Stimulated activated naive CD4-positive, alpha-beta T cell treated with Interleukin-2 at 50 U/mL for 16 hours (primary cell): ENCODE results near the gene C3orf22.

Source experiments
- DNase-seq: peaks from one replicate; lab custom pipeline; 2025; lab: John Stamatoyannopoulos, UW

The C3orf22 gene

GRCh38 chr3:126556637-126557414 is 1.9 kb downstream of the C3orf22 start:
- no peak for DNase-seq

DNA sequence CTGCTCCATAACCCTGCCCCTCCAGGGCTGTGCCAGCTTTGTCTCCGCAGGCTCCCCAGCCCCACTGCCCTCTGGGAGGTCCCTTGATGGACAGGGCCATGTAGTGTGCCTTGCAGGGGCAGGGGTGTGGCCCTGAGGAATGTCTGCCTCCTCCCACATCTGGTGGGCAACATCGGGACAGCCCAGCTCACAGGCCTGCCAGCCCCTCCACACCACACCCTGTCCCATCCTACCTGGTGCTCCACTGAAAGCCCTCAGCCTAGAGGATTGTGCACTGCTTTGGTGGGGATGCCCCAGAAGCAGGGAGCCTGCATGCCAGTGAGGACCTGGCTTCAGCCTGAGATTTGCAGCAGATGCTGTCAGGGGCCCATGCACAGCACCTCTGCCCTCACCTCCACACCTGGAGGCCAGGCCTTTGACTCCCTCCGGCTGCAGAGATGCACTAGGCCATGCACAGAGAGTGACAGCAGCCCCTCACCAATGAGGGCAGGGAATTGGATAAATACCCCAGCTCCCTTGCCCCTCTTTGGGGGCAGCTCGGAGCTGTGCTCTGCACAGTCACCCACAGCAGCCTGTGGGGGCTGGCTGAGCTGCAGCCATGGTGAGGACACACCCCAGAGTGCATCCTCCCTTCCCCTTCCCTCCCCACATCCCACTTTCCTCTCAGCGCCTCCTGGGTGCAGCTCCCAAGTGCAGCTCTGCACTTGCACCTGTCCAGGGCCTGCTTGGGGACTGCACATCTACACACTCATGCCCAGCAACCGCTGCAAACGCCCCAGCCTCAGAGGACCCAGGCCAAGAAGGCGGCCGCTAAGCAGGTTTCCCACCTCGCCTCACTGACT is 2.7 kb downstream of the C3orf22 start:
- DNase-seq = no peak

DNA sequence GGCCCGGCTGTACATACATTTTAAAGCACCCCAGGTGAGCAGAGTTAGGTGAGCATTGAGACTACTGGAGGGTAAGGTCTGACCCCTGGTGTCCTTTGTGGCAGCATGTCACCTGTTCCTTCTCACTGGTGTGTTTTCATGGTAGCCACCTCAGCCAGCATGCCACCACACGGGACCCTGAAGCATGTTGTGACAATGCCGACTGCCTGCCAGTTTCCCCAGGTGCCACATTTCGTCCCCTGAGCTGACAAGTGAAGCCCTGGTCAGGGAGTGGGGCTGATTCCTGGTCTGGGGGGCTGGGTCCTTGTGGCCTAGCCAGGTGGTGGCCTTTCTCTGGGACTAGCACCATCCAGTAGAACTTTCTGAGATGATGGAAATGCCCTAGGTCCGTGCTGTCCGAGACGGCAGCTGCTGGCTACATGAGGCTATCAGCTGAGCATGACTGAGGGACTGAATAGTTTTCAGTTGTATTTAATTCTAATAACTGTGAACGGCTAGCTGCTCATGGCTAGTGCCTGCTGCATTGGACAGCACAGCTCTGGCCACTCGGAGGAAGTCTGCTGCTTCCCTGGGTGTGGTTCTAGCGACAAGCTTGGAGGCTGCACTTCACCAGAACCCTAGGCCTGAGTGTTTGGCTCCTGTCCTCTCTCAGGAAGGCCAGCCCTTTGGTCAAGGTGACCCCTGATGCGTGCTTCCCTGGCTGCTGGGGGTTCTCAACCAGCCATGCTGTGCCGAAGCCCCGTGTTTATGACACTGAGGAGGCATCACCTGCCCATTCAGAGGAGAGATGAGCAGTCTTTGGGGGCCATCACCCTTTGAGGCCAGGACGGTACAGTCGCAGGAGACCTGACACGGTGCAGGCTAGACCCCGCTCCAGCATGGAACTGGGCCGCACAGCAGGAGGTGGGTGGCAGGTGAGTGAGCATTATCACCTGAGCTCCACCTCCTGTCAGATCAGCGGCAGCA is 3.9 kb downstream of the C3orf22 start:
- DNase-seq = no peak

- DNase-seq = no peak
Observed at GRCh38 chr3:126553284-126554084, 5.2 kb downstream of the C3orf22 start.

DNA sequence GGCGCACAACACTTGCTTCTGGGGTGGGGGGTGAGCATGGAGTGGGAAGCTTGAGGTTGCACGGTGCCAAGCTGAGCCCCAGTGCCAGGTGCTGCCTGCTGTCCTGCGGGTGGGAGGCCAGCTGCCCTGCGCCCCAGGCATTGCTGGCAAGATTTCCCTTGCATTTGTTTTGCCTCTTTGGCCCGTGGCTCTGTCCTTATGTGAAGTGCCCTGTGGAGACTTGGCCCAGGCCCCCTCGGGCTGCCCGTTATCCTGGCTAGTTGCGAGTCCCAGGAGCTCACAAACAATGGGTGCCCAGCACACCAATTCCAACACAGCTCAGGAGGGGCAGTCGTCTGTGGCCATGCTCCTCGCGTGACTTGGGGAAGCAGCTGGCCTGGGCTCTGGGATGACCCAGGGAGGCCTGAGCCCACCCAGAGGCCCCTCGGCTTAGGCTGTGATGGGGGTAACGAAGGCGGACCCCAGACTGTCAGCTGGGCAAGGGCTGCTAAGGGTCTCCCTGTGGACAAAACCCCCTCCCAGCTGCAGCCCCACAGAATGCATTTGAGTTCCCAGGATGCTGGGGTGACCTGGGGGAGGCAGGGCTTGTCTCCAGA is 5.9 kb downstream of the C3orf22 start:
- DNase-seq = no peak

GRCh38 chr3:126551839-126552687 is 6.7 kb downstream of the C3orf22 start:
- no peak for DNase-seq

GRCh38 chr3:126551121-126551838 is 7.5 kb downstream of the C3orf22 start:
- no peak for DNase-seq

GRCh38 chr3:126550488-126551051 is 8.2 kb downstream of the C3orf22 start:
- no peak for DNase-seq

DNA sequence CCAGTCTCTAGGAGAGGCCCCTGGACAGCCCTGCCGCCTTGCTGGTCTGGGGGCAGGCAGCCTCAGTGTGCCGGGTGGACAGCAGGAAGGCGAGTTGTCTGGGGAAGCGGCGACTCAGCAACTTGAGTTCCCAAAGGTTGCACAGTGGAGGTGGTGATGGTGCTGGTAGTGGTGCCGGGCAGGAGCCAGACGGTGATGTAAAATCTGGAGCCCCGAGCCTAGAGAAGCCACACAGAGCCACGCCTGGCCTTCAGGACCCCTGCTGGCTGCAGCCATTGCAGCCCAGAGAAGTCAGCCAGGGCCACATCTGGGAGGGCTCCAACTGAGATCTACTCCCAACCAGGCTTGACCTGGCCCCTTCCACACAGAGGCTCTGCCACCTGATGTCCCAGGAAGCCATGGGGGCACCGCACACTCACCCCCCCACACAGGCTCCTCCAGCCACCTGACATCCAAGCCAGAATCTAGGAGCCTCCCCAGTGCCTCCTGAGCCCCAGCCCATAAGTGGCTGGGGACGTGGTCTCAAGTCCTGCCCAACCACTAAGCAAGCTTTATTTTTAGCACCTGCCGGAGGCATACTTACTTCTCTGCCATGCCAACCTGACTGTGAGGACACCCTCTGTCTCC is 8.8 kb downstream of the C3orf22 start:
- DNase-seq = no peak

DNA sequence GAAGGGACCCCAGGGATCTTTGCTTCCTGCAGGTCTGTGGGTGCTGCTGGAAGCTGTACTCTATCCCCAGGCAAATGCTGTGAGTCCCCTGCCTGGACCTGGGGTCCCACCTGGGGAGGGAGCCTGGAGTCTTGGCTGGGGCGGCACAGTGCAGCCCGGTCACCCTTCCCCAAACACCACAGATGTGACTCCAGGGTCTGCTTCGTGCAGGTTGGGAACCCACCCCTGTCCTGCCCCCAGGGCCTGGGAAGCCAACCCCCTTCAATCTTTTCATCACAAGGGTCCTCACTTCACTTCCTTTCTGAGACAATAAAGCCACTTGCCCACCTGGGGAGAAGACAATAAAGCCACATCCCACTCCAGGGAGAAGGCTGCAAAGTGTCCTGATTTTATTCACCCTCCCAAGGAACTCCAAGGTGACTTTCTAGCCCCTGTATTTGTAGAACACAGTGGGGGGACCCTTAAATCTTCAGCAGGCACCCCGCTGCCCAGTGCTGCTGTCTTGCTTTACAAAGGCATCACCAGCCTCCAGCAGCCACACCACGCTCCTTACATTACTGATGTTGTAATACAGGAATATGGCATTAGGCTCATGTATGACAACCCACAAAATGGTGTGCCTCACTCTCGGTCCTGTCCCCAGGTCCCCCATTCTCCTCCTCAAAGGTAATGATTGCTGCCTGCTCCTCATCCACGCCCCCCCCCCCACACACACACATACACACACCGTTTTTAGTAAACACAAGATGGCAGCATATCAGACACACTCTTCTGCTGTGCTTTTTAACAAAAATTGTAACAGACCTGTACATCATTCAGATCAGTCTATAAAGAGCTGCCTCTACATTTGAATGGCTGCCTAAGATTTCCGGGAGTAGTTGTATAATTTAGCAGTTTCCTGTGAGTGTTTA is 9.9 kb downstream of the C3orf22 start:
- DNase-seq = no peak

GRCh38 chr3:126547721-126548120 is 11.0 kb downstream of the C3orf22 start:
- DNase-seq = no peak

- DNase-seq = no peak
Observed at GRCh38 chr3:126546549-126547239, 12.0 kb downstream of the C3orf22 start.

DNA sequence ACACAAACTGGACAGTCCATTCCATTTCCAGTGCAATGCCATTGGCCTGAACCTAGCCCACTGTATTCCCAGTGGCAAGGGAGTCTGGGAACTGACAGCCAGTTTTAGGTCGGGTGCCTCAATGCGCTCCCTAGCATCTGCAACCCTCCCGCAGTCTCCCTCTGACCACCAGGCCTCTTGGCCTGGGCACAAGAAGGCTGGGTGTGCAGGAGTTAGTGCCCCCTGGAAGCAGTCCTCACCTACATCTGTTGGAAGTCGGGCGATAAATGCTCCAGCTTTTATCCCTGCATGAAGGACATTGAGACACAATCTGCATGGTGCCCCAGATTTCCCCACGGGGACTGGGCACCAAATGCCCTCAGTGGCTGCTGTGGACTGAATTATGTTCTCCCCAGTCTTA is 12.7 kb downstream of the C3orf22 start:
- DNase-seq = no peak

GRCh38 chr3:126545544-126545943 is 13.2 kb downstream of the C3orf22 start:
- DNase-seq = no peak

DNA sequence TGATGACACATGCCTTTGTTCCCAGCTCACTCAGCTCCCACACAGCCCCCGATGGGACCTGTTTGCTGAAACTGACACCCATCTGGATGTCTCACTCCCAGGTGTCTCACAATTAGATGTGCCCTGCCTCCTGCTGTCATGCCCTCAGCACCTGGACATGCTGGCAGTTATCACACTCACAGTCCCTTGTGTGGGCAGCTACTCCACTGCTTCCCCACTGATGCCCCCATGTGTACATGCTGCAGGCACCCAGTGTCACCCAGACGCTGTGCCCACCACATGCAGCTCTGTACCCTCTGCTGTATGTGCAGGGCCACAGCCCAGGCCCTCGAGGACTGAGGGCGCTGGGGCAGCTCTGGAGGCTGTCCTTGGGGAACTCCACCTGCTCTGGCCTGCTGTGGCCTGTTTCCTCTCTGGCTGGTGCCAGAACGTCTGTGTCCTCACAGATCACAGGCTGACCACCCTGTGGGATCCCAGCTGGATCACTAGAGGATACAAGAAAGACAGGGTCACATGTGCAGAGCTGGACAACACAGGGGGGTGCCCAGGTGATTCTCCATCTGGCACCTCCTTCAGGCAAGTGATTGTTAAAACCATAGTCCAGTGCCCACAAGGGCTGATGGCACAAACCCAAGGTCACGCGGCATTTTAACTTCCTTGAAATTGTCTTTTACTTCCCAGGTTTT is 14.0 kb downstream of the C3orf22 start:
- no peak for DNase-seq

DNA sequence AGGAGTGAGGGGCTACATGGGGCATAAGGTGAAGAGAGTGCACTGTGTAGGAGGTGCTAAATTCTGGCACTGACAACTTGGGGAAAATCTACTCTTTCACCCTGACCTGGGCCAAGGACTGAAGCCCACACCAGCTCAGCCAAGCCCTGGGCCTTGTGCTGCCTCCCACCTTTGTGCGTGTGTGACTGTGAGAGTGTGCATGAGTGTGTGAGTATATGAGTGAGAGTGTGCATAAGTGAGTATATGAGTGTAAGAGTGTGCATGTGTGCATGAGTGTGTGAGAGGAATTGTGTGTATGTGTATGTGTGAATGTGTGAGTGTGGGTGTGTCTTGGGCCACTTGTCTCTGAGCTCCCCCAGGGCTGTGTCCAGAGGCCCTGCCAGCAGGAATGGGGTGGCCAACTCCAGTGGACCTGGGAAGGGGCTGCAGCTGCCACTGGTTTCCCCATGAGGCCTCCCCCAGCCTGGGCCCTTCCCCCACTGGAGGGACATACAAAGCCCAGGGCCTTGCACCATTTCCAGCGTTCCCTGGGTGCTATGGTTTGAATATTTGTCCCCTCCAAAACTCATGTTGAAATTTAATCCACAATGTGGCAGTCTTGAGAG is 15.2 kb downstream of the C3orf22 start:
- DNase-seq = no peak
